GM19438 (cell line): ENCODE measurements around the gene ZNG1F.
"Not testable (repeated sequence)": the region's sequence is repeated elsewhere in the genome, so short reads cannot be mapped to it uniquely, and the experiment has no call there.

Experiments used
- ATAC-seq: cut with Tn5 transposase; IDR thresholded peaks from one replicate; pipeline ENCODE4 v1.9.1; 2021; ENCODE audit warnings: low read depth; ENCODE audit not compliant: unreplicated experiment

Gene ZNG1F

DNA sequence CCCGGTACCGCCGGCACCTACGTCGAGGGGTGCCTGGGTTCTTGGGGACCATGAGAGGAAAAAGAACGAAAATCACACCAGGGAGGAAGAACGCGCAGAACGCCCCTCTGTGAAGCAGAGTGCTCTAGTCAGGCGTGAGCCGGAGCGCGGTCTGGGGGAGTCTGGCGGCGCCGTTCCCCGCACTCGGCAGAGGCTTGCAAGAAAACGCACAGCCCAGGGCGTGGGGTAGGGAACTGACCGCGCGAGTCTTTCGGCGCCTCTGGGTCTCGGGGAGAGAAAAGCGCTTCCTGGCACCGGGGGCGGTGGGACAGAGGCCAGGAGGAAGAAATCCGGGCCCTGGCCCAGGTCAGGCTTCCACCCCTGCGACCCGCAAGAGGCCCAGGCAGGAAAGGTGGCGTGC is 65.3 kb downstream of the ZNG1F start:
- not testable (repeated sequence) for ATAC-seq

DNA sequence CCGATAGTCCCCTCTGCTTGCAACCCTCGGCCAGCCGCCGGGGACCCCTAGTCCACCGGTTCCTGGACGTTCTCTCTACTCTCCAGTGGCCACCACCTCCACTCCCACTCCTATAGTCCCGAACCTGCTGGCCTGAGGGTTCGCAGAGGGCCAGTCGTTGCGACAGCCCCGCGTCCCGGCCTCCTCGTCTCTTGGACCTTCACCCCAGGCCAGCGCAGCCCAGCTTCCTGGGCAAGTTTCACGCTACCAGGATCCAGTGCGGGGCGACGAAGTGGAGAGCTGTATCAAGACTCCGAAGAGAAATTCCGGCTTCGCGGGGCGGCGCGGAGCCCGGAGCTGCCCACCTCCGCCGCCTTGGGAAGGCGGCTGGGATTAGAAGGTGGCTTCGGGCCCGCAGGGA is 65.7 kb downstream of the ZNG1F start:
- ATAC-seq: not testable (repeated sequence)

DNA sequence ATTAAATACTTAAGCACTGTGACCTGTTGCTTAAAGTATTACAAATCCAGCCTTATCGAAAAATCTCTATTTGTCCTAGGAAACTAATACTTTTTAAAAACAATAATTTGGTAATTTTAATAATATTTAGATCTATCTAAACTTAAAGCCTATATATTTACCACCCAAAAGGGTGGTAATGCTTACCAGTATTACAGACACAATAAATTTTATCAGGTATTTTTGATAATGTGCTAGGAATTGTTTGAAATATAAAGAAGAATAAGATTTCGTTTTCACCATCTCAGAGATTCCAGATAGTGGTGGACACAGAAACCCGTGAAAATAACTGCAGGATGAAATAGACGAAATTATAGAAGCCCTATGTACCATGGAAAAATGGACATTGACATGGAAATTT is 68.4 kb downstream of the ZNG1F start:
- not testable (repeated sequence) for ATAC-seq

DNA sequence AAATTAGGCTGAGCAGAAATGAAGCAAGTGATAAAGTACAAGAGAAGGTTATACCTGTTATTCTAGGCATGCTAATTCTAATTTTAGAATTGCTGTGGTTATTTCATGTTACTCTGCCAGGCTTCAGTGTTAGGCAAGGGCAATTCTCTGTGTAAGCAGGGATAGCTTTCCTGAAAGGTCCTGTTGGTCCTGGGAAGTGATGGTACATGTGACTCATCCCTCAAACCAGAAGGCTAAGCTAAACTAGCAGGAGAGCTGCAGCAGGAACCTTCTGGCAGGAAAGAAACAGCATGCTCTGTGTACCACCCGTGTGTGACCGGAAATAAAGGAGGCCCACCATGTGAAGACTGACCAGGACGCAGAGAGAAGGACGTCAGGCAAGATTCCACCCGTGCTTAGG is 69.4 kb downstream of the ZNG1F start:
- not testable (repeated sequence) for ATAC-seq

DNA sequence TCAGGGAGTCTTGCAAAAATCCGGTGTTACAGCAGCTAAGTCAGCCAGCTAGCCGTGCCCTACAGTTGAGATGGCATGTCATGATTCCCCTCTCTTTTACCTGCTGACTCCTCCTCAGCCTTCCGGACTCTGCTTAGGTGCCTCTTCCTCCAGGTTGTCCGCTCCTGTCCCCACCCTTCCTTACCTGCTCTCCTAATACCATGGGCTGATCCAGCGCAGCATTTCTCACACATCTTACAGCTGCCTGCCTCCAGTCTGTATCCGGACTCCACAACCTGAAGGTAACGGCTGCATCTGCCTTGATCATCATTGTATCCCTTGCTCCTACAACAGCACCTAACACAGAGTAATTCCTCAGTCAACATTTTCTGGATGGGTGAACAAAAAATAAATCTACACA is 69.8 kb downstream of the ZNG1F start:
- ATAC-seq: not testable (repeated sequence)

DNA sequence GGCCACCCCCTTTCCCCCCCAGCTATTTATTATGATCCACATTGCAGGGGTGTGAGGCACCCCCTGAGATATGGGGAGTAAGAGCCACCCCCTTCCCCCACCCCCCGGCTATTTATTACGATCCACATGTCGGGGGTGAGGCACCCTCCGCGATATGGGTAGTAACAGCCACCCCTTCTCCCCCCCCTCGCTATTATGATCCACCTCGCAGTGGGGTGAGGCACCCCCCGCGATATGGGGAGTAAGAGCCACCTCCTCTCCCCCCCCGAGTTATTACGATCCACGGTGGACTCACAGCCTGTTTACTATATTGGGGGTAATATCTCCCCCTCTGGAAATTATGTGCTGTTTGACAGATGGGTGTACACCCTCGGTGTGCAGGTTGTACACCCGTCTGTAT is 75.8 kb downstream of the ZNG1F start:
- not testable (repeated sequence) for ATAC-seq

DNA sequence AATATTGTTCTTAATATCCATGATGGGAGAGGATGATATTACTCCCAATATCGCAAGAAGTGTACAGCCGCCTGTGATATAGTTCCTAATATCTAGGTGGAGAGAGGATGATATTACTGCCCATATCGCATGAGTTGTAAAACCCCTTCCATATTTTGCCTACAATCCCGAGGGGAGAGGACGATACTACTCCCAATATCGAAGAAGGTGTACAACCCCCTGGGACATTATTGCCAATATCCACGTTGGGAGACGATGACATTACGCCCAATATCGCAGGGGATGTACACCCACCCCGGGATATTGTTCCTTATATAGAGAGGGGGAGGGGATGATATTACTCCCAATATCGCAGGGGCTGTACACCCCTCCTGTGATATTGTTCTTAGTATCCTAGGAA is 77.7 kb downstream of the ZNG1F start:
- ATAC-seq: not testable (repeated sequence)

DNA sequence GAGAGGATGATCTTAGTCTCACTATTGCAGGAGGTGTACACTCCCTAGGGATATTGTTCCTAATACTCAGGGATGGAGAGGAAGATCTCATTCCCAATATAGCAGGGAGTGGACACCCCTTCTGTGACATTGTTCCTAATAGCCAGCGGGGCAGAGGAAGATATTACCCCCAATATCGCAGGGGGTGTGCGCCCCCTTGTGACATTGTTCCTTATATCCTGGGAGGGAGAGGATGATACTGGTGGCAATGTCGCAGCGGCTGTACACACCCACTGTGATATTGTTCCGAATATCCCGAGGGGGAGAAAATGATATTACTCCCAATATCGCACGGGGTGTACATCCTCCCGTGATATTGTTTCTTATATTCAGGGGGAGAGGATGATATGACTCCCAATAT is 78.2 kb downstream of the ZNG1F start:
- ATAC-seq: not testable (repeated sequence)

DNA sequence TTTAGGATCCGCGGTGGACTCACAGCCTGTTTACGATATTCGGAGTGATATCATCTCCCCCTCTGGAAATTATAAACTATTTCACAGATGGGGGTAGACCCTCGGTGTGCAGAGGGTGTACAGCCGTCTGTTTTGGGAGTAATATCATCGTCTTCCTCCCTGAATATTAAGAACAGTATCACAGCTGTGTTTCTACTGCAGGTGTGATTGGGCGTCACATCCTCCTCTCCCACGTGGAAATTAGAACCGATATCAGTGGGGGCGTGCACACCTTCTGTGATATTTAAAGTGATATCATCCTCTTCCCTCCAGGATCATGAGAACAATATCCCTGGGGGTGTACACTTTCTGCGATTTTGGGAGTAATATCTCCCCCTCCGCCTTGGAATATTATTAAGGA is 79.9 kb downstream of the ZNG1F start:
- ATAC-seq: not testable (repeated sequence)

DNA sequence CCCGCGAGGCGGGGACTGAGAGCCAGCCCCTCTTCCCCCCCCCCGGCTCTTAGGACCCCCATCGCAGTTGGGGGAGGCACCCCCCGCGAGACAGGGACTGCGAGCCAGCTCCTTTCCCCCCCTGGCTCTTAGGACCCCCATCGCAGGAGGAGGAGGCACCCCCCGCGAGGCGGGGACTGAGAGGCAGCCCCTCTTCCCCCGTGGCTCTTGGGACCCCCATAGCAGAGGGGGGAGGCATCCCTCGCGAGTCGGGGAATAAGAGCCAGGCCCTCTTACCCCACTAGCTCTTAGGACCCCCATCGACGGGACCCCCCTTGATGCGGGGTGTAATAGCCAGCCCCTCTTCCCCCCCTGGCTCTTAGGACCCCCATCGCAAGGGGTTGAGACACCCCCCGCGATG is 80.3 kb downstream of the ZNG1F start:
- not testable (repeated sequence) for ATAC-seq

DNA sequence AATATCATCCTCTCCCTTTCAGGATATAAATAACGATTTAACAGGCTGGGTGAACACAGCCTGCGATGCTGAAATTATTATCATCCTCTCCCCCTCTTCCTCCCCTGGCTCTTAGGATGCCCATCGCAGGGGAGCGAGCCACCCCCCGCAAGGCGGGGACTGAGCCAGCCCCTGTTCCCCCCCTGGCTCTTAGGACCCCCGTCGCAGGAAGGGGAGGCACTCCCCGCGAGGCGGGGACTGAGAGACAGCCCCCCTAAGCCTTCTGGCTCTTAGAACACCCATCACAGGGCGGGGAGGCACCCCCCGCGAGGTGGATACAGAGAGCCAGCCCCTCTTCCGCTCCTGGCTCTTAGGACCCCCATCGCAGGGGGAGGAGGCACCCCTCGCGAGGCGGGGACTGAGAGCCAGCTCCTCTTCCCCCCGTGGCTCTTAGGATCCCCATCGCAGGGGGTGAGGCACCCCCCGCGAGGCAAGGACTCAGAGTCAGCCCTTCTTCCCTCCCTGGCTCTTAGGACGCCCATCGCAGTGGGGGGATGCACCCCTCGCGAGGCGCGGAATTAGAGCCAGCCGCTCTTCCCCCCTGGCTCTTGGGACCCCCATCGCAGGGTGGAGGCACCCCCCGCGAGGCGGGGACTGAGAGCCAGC is 82.5 kb downstream of the ZNG1F start:
- not testable (repeated sequence) for ATAC-seq

DNA sequence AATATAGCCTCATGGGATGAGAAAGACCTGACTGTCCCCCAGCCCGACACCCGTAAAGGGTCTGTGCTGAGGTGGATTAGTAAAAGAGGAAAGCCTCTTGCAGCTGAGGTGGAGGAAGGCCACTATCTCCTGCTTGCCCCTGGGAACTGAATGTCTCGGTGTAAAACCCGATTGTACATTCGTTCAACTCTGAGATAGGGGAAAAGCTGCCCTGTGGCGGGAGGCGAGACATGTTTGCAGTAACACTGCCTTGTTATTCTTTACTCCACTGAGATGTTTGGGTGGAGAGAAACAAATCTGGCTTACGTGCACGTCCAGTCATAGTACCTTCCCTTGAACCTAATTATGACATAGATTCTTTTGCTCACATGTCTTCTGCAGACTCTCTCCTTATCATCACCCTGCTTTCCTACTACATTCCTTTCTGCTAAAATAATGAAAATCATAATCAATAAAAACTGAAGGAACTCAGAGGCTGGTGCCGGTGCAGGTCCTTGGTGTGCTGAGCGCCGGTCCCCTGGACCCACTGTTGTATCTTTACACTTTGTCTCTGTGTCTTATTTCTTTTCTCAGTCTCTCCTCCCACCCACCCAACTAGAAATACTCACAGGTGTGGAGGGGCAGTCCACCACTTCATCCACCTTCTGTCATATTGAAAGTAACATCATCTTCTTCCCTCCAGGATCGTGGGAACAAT is 83.4 kb downstream of the ZNG1F start:
- ATAC-seq: not testable (repeated sequence)

DNA sequence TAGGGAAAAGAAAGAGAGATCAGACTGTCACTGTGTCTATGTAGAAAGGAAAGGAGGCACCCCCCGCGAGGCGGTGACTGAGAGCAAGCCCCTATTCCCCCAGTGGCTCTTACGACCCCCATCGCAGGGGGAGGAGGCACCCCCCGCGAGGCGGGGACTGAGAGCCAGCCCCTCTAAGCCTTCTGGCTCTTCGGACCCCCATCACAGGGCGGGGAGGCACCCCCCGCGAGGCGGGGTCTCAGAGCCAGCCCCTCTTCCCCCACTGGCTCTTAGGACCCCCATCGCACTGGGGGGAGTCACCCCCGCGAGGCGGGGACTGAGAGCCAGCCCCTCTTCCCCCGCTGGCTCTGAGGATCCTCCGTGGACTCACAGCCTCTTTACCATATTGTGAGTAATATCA is 84.6 kb downstream of the ZNG1F start:
- not testable (repeated sequence) for ATAC-seq

DNA sequence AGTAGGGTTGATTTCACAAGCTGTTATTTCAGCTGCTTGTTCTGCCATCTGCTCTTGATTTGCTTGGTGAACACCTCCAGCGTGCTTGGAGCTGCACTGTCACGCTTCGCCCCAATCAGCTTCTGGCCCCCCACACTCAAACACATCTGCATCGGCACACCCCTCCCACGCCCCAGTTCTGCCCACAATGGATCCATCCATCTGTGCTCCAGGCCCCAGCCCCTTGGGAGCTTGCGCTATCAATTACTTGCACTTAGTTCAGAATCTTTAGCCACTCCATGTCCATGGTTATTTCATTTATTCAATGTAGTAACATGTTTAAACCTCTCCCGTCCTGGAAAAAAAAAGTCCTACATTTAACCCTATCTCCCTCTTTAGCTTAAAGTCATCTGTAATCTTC is 88.6 kb downstream of the ZNG1F start:
- ATAC-seq: not testable (repeated sequence)

DNA sequence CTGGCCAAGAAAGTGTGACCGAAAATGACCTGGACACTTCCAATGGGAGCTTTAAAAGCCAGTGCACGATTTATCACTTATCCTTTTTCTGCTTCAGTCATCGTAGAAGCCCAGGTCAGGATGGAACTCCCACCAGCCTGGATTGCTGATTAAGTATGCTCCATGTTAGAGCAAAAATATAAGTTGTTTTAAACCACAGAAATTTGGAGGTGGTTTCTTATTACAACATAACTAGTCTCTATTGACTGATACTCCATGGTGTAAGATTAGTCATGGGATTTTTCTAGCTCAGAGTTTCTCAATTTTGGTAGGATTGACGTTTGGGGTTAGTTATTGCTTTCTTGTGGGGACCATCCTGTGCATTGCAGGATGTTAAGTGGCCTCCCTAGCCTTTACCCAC is 90.4 kb downstream of the ZNG1F start:
- ATAC-seq: not testable (repeated sequence)

DNA sequence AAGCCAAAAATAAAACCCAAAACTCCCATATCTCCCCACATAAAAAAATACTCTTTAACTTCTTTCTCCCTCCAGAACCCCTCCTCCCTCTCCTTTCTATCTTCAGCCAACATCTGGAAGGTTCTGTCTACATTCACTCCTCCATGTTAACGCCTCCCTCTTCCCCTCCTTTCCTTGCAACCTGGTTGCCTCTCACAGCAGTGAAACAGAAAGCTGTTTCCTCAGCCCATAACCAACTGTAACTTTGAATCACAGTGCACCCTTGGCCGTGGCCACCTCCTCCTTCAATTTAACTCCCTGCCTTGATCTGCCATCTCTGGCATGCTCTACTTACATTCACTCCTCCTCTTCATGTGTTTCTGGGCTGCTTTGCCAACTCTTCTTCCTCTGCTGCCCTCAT is 94.1 kb downstream of the ZNG1F start:
- not testable (repeated sequence) for ATAC-seq

DNA sequence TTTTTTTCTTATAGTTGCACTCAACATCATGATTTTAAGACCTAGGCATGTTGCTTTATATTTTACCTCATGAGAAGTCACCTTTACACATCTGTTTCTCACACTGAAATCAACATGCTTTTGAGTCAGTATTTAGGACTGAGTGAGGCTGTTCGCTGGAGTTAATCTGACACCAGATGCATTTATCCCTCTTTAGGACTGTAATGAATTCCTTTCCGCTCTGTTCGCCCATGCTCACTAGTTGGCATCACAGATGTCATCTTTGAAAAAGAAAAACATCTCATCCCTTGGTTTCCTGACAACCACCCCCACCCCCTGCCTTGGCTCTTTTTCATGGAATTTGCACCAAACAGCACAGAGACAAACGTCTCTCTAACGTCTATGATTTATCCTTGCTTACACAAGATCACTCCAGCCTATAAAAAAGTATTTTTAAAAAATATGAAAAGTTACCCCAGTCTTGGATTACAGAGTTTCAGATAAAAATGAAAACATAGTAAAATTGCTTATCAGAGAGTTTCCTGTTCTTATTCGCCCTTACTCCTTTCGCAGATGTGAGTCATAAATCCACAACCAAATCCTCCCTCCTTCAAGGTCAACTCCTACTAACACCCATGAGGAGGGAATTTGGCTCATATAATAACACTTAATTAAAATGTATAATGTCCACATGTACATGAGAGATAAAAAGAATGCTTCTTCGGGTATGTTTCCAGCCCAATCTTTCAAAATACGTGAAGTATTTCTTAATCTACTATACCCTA is 94.9 kb downstream of the ZNG1F start:
- ATAC-seq: not testable (repeated sequence)

DNA sequence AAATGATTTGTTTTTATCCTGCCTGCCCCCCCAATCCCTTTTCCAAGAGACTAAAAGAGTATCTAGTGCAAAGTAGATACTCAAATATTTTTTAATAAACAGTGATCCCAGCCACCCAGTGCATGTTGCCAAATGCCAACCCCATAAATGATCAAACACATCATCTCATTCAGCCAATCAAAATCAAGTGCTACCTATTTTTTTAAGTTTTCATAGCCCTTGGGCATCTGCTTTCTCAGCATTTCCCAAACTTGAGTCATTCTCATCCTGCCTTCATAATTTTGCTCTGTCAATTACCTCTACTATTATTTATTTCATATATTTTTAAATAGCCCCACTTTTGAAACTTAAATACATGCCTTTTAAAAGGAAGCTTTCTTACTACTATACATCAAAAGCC is 98.2 kb downstream of the ZNG1F start:
- not testable (repeated sequence) for ATAC-seq

DNA sequence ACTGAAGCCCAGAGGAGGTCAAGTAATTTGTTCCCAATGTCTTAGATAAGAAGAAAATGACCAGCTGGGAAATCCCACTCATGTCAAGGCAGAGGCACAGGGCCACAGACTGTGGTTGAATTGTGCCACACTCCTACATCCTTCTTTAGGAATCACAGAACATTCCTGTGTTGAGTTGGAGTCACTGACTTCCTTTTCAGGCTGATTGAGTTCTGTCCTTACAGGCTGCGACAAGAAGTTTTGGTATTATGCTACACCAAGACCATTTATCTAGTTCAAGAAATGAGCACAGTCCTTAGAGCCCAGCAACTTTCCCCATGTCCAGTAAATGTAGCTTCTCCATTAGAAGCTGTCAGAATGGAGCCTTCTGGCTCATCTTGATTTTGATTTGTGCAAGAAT is 98.7 kb downstream of the ZNG1F start:
- ATAC-seq: not testable (repeated sequence)

DNA sequence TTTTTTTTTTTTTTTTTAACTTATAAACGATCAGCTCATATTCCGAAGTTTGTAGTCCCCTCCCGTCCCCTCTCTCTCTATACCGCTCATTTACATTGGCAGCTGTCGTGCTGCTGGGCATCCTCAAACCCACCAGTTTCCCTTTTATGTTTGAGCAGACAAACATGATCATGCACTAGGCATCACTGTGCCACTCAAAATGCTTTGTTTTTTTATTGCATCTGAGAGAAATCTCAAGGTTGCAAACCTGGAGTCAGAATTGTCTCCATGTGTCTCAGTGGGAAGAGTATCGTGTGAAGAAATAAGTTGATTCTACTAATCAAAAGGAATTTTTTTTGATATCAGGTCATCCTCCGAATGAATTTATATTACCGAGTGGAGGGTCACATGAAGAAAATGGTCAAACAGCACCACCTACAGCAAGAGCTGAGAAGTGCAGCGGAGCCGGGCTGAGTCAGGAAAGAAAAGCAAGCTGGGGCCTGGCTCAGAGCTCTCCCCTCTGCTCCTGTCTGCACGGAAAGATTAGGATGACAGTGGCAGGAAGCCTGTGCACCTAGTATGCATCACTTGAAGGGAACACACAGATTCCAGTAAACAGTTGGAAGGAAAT is 100.6 kb downstream of the ZNG1F start:
- peak; percentile 80 for ATAC-seq

DNA sequence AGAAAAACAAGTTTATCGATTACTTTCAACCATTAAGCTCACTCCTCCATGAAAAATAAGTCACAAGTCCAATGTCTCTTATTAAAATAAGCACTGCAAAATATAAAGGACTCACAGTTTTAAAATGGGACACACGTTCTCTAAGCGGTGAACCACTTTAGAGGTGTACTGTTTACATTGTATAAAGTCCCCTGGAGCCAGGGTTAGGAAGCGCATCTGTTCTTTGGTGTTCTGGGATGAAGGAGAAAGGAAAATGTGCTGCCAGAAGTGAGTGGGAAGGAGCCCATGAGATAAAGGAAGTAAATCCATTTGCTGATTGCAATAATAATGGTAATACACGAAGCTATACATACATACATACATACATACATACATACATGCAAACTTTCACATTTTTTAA is 101.2 kb downstream of the ZNG1F start:
- not testable (repeated sequence) for ATAC-seq
